OCI-LY7 (cell line): Measurements from ENCODE around the gene OR11A1. TPM values are rescaled to one million over a fixed set of nuclear protein-coding genes. Genes with fewer than 3 reads are reported as not detected.

Experiments
- BruUV-seq: library from RNA; stranded (reverse); fragments of 400-500 nt; replicated peaks from 2 replicates; lab custom pipeline; 2021; lab: Mats Ljungman, UMichigan
- CTCF ChIA-PET: fragments of 300-600 bp; sonication (Branson Sonifier 250); formaldehyde crosslinking; loops from one replicate; lab custom pipeline; 2022; ENCODE audit warnings: antibody characterized with exemption; ENCODE audit not compliant: unreplicated experiment; lab: Charles Lee
- POLR2A ChIA-PET: fragments of 300-600 bp; sonication (Branson Sonifier 250); formaldehyde crosslinking; loops from one replicate; lab custom pipeline; 2022; ENCODE audit warnings: antibody characterized with exemption; lab: Charles Lee
- DNase-seq: peaks from one replicate; pipeline ENCODE4 v3.0.0-alpha.2; 2015; ENCODE audit warnings: low spot score
- H2AFZ ChIP-seq: fragments of 200-600 bp; sonication (generic), shearing (Covaris generic); 2 replicates; pipeline ENCODE4 v1.6.1; 2014; ENCODE audit warnings: mild to moderate bottlenecking, antibody characterized with exemption, low read length, moderate library complexity
- H3K27ac ChIP-seq: fragments of 200-600 bp; sonication (generic); 2 replicates; pipeline ENCODE4 v1.5.1; 2014; ENCODE audit warnings: mixed run types, low read depth, mild to moderate bottlenecking, moderate library complexity, low read length, inconsistent platforms; ENCODE audit not compliant: poor library complexity, severe bottlenecking
- H3K36me3 ChIP-seq: fragments of 200-600 bp; sonication (generic); 2 replicates; pipeline ENCODE4 v1.6.1; 2014; ENCODE audit warnings: mild to moderate bottlenecking, antibody characterized with exemption, low read length, moderate library complexity, mixed read lengths; ENCODE audit not compliant: insufficient read depth
- H3K4me1 ChIP-seq: fragments of 200-600 bp; sonication (generic); 2 replicates; pipeline ENCODE4 v1.5.1; 2014; ENCODE audit warnings: mild to moderate bottlenecking, low read length; ENCODE audit not compliant: insufficient read depth, poor library complexity, severe bottlenecking
- H3K4me2 ChIP-seq: fragments of 200-600 bp; sonication (generic); 2 replicates; pipeline ENCODE4 v1.6.1; 2014; ENCODE audit warnings: mild to moderate bottlenecking, low read length
- H3K4me3 ChIP-seq: fragments of 200-600 bp; sonication (generic); 2 replicates; pipeline ENCODE4 v1.5.1; 2014; ENCODE audit warnings: mild to moderate bottlenecking, low read depth, low read length; ENCODE audit not compliant: poor library complexity, severe bottlenecking
- H3K79me2 ChIP-seq: fragments of 200-600 bp; sonication (generic); 2 replicates; pipeline ENCODE4 v1.6.1; 2016; ENCODE audit warnings: low read depth, mild to moderate bottlenecking, low read length, moderate library complexity, mixed read lengths; ENCODE audit not compliant: insufficient read depth
- H3K9me2 ChIP-seq: fragments of 200-600 bp; sonication (generic); 2 replicates; pipeline ENCODE4 v1.6.1; 2016; ENCODE audit warnings: mild to moderate bottlenecking, low read length, mixed read lengths; ENCODE audit not compliant: insufficient read depth
- H3K9me3 ChIP-seq: fragments of 200-600 bp; sonication (generic); 2 replicates; pipeline ENCODE4 v1.6.1; 2014; ENCODE audit warnings: mild to moderate bottlenecking, mixed run types, low read length, mixed read lengths
- H4K20me1 ChIP-seq: fragments of 200-600 bp; sonication (generic); 2 replicates; pipeline ENCODE4 v1.6.1; 2014; ENCODE audit warnings: mild to moderate bottlenecking, antibody characterized with exemption, low read length, moderate library complexity, mixed read lengths; ENCODE audit not compliant: insufficient read depth
- EZH2phosphoT487 ChIP-seq: fragments of 200-600 bp; sonication (generic); IDR thresholded peaks from 2 replicates; pipeline ENCODE4 v1.6.1; 2018; ENCODE audit warnings: low read depth, borderline replicate concordance, mild to moderate bottlenecking, mixed run types, antibody characterized with exemption, low read length, moderate library complexity, mixed read lengths
- intact Hi-C: fragments of 100-400 bp; cut with micrococcal nuclease; formaldehyde crosslinking; loops from one replicate; pipeline ENCODE4 v1.10.0; 2022; ENCODE audit not compliant: unreplicated experiment
- total RNA-seq, 2 experiments: library from RNA; depleted of rRNA in 1 of 2; stranded (reverse); fragments of >200 nt in 1 of 2; shearing (Covaris generic) in 1 of 2; gene quantifications; 2 replicates each; pipeline ENCODE4 v1.2.3, GENCODE V29; 2014 to 2022
- TF ChIP-seq, protein P1 (sequence below): fragments of 200-600 bp; sonication (generic); conservative IDR thresholded peaks from 2 replicates; pipeline ENCODE4 v1.5.1; 2014; ENCODE audit warnings: mild to moderate bottlenecking, antibody characterized with exemption, low read length, moderate library complexity, mixed read lengths

The OR11A1 gene
- total RNA-seq, 2 experiments from 2014 or later: not detected

- no peak for DNase-seq
- BruUV-seq: no TSS peak
- Histone ChIP-seq H3K4me1 (no peaks in the 10 kb centered on the region), H3K36me3 (no peaks in the 10 kb centered on the region), H4K20me1 (no peaks in the 10 kb centered on the region), H3K9me2 (no peaks in the 10 kb centered on the region), H3K4me3 (no peak overlapping the region), H2AFZ (no peak overlapping the region), H3K27ac (no peak overlapping the region), H3K4me2 (no peak overlapping the region), H3K79me2 (no peaks in the 10 kb centered on the region), H3K9me3 (no peaks in the 10 kb centered on the region)
- CTCF ChIA-PET: no interaction called here
- intact Hi-C loops: no loop called here
- TF ChIP-seq, protein P1, sequence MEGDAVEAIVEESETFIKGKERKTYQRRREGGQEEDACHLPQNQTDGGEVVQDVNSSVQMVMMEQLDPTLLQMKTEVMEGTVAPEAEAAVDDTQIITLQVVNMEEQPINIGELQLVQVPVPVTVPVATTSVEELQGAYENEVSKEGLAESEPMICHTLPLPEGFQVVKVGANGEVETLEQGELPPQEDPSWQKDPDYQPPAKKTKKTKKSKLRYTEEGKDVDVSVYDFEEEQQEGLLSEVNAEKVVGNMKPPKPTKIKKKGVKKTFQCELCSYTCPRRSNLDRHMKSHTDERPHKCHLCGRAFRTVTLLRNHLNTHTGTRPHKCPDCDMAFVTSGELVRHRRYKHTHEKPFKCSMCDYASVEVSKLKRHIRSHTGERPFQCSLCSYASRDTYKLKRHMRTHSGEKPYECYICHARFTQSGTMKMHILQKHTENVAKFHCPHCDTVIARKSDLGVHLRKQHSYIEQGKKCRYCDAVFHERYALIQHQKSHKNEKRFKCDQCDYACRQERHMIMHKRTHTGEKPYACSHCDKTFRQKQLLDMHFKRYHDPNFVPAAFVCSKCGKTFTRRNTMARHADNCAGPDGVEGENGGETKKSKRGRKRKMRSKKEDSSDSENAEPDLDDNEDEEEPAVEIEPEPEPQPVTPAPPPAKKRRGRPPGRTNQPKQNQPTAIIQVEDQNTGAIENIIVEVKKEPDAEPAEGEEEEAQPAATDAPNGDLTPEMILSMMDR: no peak
- TF ChIP-seq EZH2phosphoT487: no peak
- POLR2A ChIA-PET: interaction anchor here (0.9 kb wide), 1 partner anchor 9 kb away, joined by 3 read pairs; no protein-coding TSS in a partner anchor
Observed at GRCh38 chr6:29426654-29427053, 30.2 kb downstream of the OR11A1 start.

GRCh38 chr6:29425075-29425474 is 31.8 kb downstream of the OR11A1 start:
- POLR2A ChIA-PET: no interaction called here
- H3K9me2 ChIP-seq: no peaks in the 10 kb centered on the region
- intact Hi-C loops: no loop called here
- no peaks in the 10 kb centered on the region for H3K36me3 ChIP-seq
- CTCF ChIA-PET: no interaction called here
- H3K4me3 ChIP-seq: no peak overlapping the region
- TF ChIP-seq, protein P1: no peak
- no peaks in the 10 kb centered on the region for H3K9me3 ChIP-seq
- H3K79me2 ChIP-seq: no peaks in the 10 kb centered on the region
- H4K20me1 ChIP-seq: no peaks in the 10 kb centered on the region
- H2AFZ ChIP-seq: no peak overlapping the region
- H3K4me2 ChIP-seq: no peak overlapping the region
- DNase-seq: no peak
- no peaks in the 10 kb centered on the region for H3K4me1 ChIP-seq
- no TSS peak for BruUV-seq
- no peak overlapping the region for H3K27ac ChIP-seq

DNA sequence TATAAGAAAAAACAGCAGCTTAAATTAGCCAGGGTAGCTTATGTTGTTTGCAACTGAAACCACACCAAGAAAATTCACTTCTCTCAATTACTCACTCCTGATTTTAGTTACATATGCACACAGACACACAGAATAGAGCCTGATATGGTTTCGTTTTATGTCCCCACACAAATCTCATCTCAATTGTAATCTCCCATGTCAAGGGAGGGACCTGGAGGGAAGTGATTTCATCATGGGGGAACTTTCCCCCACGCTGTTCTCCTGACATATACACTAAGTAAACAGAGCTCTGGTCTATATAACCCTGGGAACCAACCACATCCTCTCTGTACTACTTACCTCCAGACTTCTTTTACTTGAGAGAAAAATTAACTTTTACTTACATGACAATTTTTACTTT is 32.3 kb downstream of the OR11A1 start:
- TF ChIP-seq EZH2phosphoT487: no peak
- TF ChIP-seq, protein P1: no peak
- DNase-seq: no peak
- Histone ChIP-seq H3K9me3 (no peaks in the 10 kb centered on the region), H3K27ac (no peak overlapping the region), H3K4me3 (no peak overlapping the region), H2AFZ (no peak overlapping the region), H3K4me1 (no peaks in the 10 kb centered on the region), H3K36me3 (no peaks in the 10 kb centered on the region), H3K9me2 (no peaks in the 10 kb centered on the region), H3K79me2 (no peaks in the 10 kb centered on the region), H4K20me1 (no peaks in the 10 kb centered on the region), H3K4me2 (no peak overlapping the region)
- POLR2A ChIA-PET: no interaction called here
- CTCF ChIA-PET: no interaction called here
- BruUV-seq: no TSS peak
- intact Hi-C loops: no loop called here
